22Rv1 (cell line): Measurements from ENCODE around the gene LCP2.
A peak's percentile ranks its signal among the peaks of the same experiment; 100 is the strongest.

Source experiments
- H3K27ac ChIP-seq: fragments of 450-650 bp; 2 replicates; pipeline ENCODE4 v1.5.1; 2017
- CTCF ChIP-seq: fragments of 450-650 bp; IDR thresholded peaks from 2 replicates; pipeline ENCODE4 v1.5.1; 2017; ENCODE audit warnings: mild to moderate bottlenecking
- ZFX ChIP-seq: fragments of 450-650 bp; IDR thresholded peaks from 2 replicates; pipeline ENCODE4 v1.6.1; 2017; ENCODE audit warnings: antibody characterized with exemption, borderline replicate concordance

LCP2 gene

GRCh38 chr5:170217831-170218230 is 79.7 kb downstream of the LCP2 start:
- H3K27ac ChIP-seq: no peak overlapping the region

GRCh38 chr5:170216257-170216864 is 81.2 kb downstream of the LCP2 start:
- TF ChIP-seq ZFX (no peak), CTCF (peak; percentile 49)
- H3K27ac ChIP-seq: no peak overlapping the region

More at GRCh38 chr5:170217831-170218230, 79.7 kb downstream of the LCP2 start:
- TF ChIP-seq ZFX: no peak
- TF ChIP-seq CTCF: no peak

GRCh38 chr5:170211575-170212334 is 85.8 kb downstream of the LCP2 start:
- TF ChIP-seq CTCF (no peak), ZFX (no peak)
- H3K27ac ChIP-seq: no peak overlapping the region

GRCh38 chr5:170206958-170207357 is 90.6 kb downstream of the LCP2 start:
- no peak overlapping the region for H3K27ac ChIP-seq
- TF ChIP-seq CTCF: no peak
- TF ChIP-seq ZFX: no peak

GRCh38 chr5:170206216-170206615 is 91.4 kb downstream of the LCP2 start:
- H3K27ac ChIP-seq: no peak overlapping the region

GRCh38 chr5:170204202-170204601 is 93.4 kb downstream of the LCP2 start:
- H3K27ac ChIP-seq: no peak overlapping the region
- TF ChIP-seq ZFX: no peak
- no peak for TF ChIP-seq CTCF

More at GRCh38 chr5:170206216-170206615, 91.4 kb downstream of the LCP2 start:
- TF ChIP-seq CTCF (no peak), ZFX (no peak)

GRCh38 chr5:170202117-170202516 is 95.5 kb downstream of the LCP2 start:
- no peak for TF ChIP-seq ZFX
- no peak overlapping the region for H3K27ac ChIP-seq

GRCh38 chr5:170201311-170201710 is 96.3 kb downstream of the LCP2 start:
- no peak overlapping the region for H3K27ac ChIP-seq
- TF ChIP-seq CTCF (no peak), ZFX (no peak)
